Endothelial cell of umbilical vein (primary cell): Measurements from ENCODE around the gene SLMAP. TPM values are rescaled to one million over a fixed set of nuclear protein-coding genes. Genes with fewer than 3 reads are reported as not detected.
A peak's percentile ranks its signal among the peaks of the same experiment; 100 is the strongest.
"Not testable (repeated sequence)": the region's sequence is repeated elsewhere in the genome, so short reads cannot be mapped to it uniquely, and the experiment has no call there.

ENCODE experiments used
- BruUV-seq: library from RNA; stranded (reverse); fragments of 400-500 nt; replicated peaks from 2 replicates; lab custom pipeline; 2021; lab: Mats Ljungman, UMichigan
- CTCF ChIA-PET: fragments of 300-600, 350-600 bp; sonication (Branson Sonifier 250); formaldehyde crosslinking; loops from one replicate; lab custom pipeline; 2021; ENCODE audit warnings: antibody characterized with exemption, inconsistent platforms; lab: Charles Lee
- POLR2A ChIA-PET: fragments of 300-600, 350-600 bp; sonication (Branson Sonifier 250); formaldehyde crosslinking; loops from one replicate; lab custom pipeline; 2021; ENCODE audit warnings: antibody characterized with exemption, inconsistent platforms; lab: Charles Lee
- DNase-seq: peaks from one replicate; pipeline ENCODE4 v3.0.0-alpha.2; 2011; ENCODE audit warnings: low read depth, low spot score
- FAIRE-seq: peaks from 2 replicates; lab custom pipeline; 2011; peaks lifted over from hg19 to GRCh38; lab: Jason Lieb, UNC
- H2AFZ ChIP-seq: 2 replicates; pipeline ENCODE4 v1.6.0; 2012; ENCODE audit warnings: low read depth, low read length, control low read depth, inconsistent platforms
- H3K27ac ChIP-seq: 2 replicates; pipeline ENCODE4 v1.5.1; 2011; ENCODE audit warnings: low read depth, mild to moderate bottlenecking, control low read depth, low read length, moderate library complexity; ENCODE audit not compliant: insufficient read depth
- H3K27me3 ChIP-seq, 2 experiments: 2 replicates each; pipeline versions ENCODE4 v1.6.0 to v1.6.1; 2011; ENCODE audit warnings: low read length in 2 of 2, mixed read lengths in 1 of 2; ENCODE audit not compliant: control insufficient read depth in 2 of 2, insufficient read depth in 2 of 2
- H3K36me3 ChIP-seq, 2 experiments: 2 replicates in 1 of 2; 3 replicates in 1 of 2; pipeline ENCODE4 v1.5.1; 2011; ENCODE audit warnings: low read length in 2 of 2, mild to moderate bottlenecking in 1 of 2, moderate library complexity in 1 of 2; ENCODE audit not compliant: control insufficient read depth in 2 of 2, insufficient read depth in 2 of 2; ENCODE audit errors: extremely low read depth in 1 of 2
- H3K4me1 ChIP-seq: 3 replicates; pipeline ENCODE4 v1.5.1; 2011; ENCODE audit warnings: mild to moderate bottlenecking, low read length; ENCODE audit not compliant: control insufficient read depth, insufficient read depth; ENCODE audit errors: extremely low read depth
- H3K4me2 ChIP-seq: 2 replicates; pipeline ENCODE4 v1.6.1; 2011; ENCODE audit warnings: low read length, control low read depth, mixed read lengths; ENCODE audit not compliant: insufficient read depth
- H3K4me3 ChIP-seq, 3 experiments: fragments of 200-600 bp in 1 of 3; sonication (generic), shearing (Covaris generic) in 1 of 3; replicated peaks in 1 of 3; 2 replicates each; pipeline ENCODE4 v1.5.1; 2011 to 2016; ENCODE audit warnings: control low read depth in 3 of 3, low read length in 3 of 3, mild to moderate bottlenecking in 2 of 3, inconsistent platforms in 1 of 3, low read depth in 1 of 3, moderate library complexity in 1 of 3; ENCODE audit not compliant: insufficient read depth in 1 of 3
- H3K79me2 ChIP-seq: 2 replicates; pipeline ENCODE4 v1.6.0; 2012; ENCODE audit warnings: low read length, inconsistent platforms; ENCODE audit not compliant: control insufficient read depth, insufficient read depth
- H3K9ac ChIP-seq: replicated peaks from 2 replicates; pipeline ENCODE3; 2011; ENCODE audit warnings: low read length, control low read depth; ENCODE audit not compliant: insufficient read depth; ENCODE audit errors: extremely low read depth
- H3K9me1 ChIP-seq: replicated peaks from 3 replicates; pipeline ENCODE4 v1.6.0; 2011; ENCODE audit warnings: mild to moderate bottlenecking, low read length; ENCODE audit not compliant: control insufficient read depth, insufficient read depth; ENCODE audit errors: extremely low read depth
- H3K9me3 ChIP-seq: replicated peaks from 2 replicates; pipeline ENCODE4 v1.5.1; 2012; ENCODE audit warnings: low read length, inconsistent platforms; ENCODE audit not compliant: control insufficient read depth, insufficient read depth
- H4K20me1 ChIP-seq: replicated peaks from 2 replicates; pipeline ENCODE3; 2011; ENCODE audit warnings: mild to moderate bottlenecking, low read length; ENCODE audit not compliant: control insufficient read depth, insufficient read depth; ENCODE audit errors: extremely low read depth
- EZH2 ChIP-seq: IDR thresholded peaks from 2 replicates; pipeline ENCODE4 v1.6.1; 2012; ENCODE audit warnings: borderline replicate concordance, low read depth, mild to moderate bottlenecking, moderate library complexity, low read length, inconsistent platforms; ENCODE audit not compliant: severe bottlenecking
- FOS ChIP-seq: IDR thresholded peaks from 2 replicates; pipeline ENCODE4 v1.6.1; 2011; ENCODE audit warnings: mild to moderate bottlenecking, low read length, moderate library complexity, borderline replicate concordance; ENCODE audit not compliant: insufficient read depth
- GATA2 ChIP-seq: IDR thresholded peaks from 2 replicates; pipeline ENCODE4 v1.7.0; 2011; ENCODE audit warnings: low read depth, mild to moderate bottlenecking, moderate library complexity, mixed read lengths, low read length; ENCODE audit not compliant: insufficient read length, insufficient read depth
- JUN ChIP-seq: IDR thresholded peaks from 2 replicates; pipeline ENCODE4 v1.6.1; 2011; ENCODE audit warnings: borderline replicate concordance, low read depth; ENCODE audit not compliant: insufficient read length, insufficient read depth
- dilution Hi-C: fragments of 300-500 bp; cut with MboI; formaldehyde crosslinking; loops from one replicate; pipeline ENCODE4 v1.15.0; 2019; ENCODE audit warnings: low sequenced_read_pairs; ENCODE audit not compliant: extremely low pct_ligation_motif_present
- intact Hi-C: fragments of 100-400 bp; cut with micrococcal nuclease; formaldehyde crosslinking; loops from one replicate; pipeline ENCODE4 v1.10.0; 2022
- polyA plus RNA-seq, 4 experiments: library from polyadenylated mRNA; depleted of rRNA in 3 of 4; stranded (reverse) in 3 of 4; unstranded in 1 of 4; fragments of >200 nt; gene quantifications; 2 replicates each; pipeline versions ENCODE4 v1.2.1 to v1.2.3, GENCODE V29; 2011 to 2012; ENCODE audit warnings: missing spikeins in 1 of 4
- total RNA-seq: library from RNA; stranded (reverse); gene quantifications from 2 replicates; pipeline ENCODE4 v1.2.3, GENCODE V29; 2021
- TF ChIP-seq, protein P1 (sequence below): IDR thresholded peaks from 2 replicates; pipeline ENCODE4 v1.6.1; 2011; ENCODE audit not compliant: insufficient read depth, insufficient read length

The SLMAP gene
- total and polyA plus RNA-seq, 2 donors (not counting 3 experiments of a cell fraction or from before 2014, with no cell fraction given), result 9.8 to 54.7 TPM

DNA sequence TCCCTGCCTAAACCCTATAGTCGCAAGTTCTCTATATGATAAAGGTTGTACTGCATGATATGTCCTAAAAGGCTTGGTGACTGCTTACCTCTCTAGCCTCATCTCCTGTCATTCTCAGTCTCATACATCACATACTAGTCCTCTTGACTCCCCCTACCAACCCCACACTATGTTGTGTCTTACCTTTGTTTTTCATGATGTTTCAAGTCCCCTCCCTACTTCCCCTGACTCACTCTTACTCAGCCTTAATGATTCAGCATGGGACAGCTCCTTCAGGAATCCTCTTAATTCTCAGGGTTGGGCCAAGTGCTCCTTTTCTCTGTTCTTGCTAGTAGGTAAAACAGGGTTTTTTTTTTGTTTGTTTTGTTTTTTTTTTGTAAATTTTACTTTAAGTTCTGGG is 49.6 kb downstream of the SLMAP start:
- DNase-seq, result peak; percentile 76
- H3K9ac ChIP-seq, result no peak overlapping the region
- no peak overlapping the region for H3K27ac ChIP-seq
- intact Hi-C loops, result no loop called here
- peaks cover 66% of the 10 kb centered on the region for H3K79me2 ChIP-seq
- H3K9me3 ChIP-seq, result no peaks in the 10 kb centered on the region
- BruUV-seq, result no TSS peak
- peaks cover 27% of the 10 kb centered on the region for H3K4me1 ChIP-seq
- H4K20me1 ChIP-seq, result no peaks in the 10 kb centered on the region
- ChIA-PET CTCF (interaction anchor here (0.7 kb wide), 1 partner anchor 19 kb away, joined by 3 read pairs; no protein-coding TSS in a partner anchor), POLR2A (interaction anchor here (0.7 kb wide), 1 partner anchor 12 kb away, joined by 3 read pairs; no protein-coding TSS in a partner anchor)
- no peaks in the 10 kb centered on the region for H3K27me3 ChIP-seq
- H3K9me1 ChIP-seq, result no peaks in the 10 kb centered on the region
- dilution Hi-C loops, result no loop called here
- no peaks in the 10 kb centered on the region for H3K36me3 ChIP-seq
- H3K4me2 ChIP-seq, result no peak overlapping the region
- no peak overlapping the region for H3K4me3 ChIP-seq
- FAIRE-seq, result peak; percentile 67
- no peak overlapping the region for H2AFZ ChIP-seq
- TF ChIP-seq FOS, result peak; percentile 98
- peak; percentile 66 for TF ChIP-seq JUN
- peak; percentile 20 for TF ChIP-seq GATA2
- TF ChIP-seq EZH2, result no peak
- TF ChIP-seq, protein P1, sequence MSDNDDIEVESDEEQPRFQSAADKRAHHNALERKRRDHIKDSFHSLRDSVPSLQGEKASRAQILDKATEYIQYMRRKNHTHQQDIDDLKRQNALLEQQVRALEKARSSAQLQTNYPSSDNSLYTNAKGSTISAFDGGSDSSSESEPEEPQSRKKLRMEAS, result no peak

DNA sequence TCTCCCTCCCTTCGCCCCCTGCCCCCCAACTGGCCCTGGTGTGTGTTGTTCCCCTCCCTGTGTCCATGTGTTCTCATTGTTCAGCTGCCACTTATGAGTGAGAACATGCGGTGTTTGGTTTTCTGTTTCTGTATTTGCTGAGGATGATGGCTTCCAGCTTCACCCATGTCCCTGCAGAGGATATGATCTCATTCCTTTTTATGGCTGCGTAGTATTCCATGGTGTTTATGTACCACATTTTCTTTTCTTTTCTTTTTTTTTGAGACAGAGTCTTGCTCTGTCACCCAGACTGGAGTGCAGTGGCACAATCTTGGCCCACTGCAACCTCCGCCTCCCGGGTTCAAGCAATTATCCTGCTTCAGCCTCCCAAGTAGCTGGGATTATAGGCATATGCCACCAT is 50.1 kb downstream of the SLMAP start:
- H3K4me3 ChIP-seq, H3K9me1 ChIP-seq, POLR2A ChIA-PET, H2AFZ ChIP-seq, H3K4me2 ChIP-seq, H3K27ac ChIP-seq, CTCF ChIA-PET, FAIRE-seq, H3K27me3 ChIP-seq, dilution Hi-C loops, H4K20me1 ChIP-seq, BruUV-seq, H3K9me3 ChIP-seq, intact Hi-C loops, H3K9ac ChIP-seq, DNase-seq, H3K36me3 ChIP-seq: not testable (repeated sequence)
- Histone ChIP-seq H3K79me2 (peaks cover 64% of the 10 kb centered on the region), H3K4me1 (peaks cover 27% of the 10 kb centered on the region)
